ENCODE data around the gene WARS2.

WARS2 gene

DNA sequence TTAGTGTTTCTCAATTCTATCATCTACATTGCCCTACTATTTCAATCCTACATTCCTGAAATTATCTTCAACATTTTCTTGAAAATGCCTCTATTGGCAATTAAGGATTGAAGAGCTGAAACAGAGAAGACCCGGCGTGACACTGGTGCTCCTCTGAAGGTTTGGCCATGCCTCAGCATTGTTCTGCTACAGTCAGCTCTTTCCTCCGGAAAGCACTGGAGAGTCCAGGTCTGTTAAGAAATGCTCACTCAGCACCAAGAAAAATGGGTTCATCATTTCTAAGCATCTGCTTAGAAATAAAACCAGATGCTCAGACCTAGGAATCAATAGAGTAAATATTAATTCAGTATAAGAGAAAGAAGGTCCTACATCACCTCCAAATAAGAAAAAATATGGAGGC lies 58.8 kb downstream of the WARS2 start:
- DNase-seq, result no peak

DNA sequence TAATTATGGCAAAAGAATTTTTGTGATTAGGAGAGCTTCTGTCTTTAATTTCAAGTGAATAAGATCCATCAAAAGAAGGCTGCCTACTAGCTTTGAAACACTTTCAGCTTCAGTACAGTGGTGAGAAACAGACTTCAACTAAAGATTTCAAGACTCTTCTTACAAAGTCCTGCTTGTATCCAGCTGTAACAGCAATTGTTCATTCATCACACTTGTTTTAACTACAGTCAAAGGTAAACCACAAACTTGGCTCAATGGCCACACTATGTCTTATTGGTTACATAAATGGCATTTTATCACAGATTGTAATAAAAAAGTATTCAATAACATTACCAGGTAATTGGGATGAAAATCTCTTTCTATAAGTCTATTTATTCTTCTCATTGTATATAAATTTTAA lies 59.2 kb downstream of the WARS2 start:
- no peak for DNase-seq

DNA sequence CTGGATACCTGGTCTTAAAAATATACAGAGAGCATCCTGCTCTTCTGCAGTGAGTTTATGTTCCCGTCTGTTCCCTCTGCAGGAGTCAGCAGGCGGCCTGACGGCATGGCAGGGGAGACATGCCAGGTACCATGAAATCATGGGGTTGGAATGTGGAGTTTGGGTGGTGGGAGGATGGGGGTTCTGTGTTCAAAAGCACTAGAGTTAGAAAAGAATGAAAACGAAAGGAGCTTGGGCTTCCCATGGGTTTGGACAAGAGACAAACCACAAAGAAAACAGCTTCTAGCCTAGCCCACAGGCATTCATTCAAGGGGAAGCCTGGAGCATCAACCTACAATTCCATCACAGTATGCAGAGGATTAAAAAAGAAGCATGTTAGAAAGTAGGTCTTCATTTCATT lies 59.9 kb downstream of the WARS2 start:
- peak; percentile 97 for DNase-seq

- no peak for DNase-seq
Observed at GRCh38 chr1:119079881-119080280, 60.6 kb downstream of the WARS2 start.

- peak; percentile 72 for DNase-seq
Observed at GRCh38 chr1:119075614-119076013, 64.8 kb downstream of the WARS2 start.

GRCh38 chr1:119071321-119071720 lies 69.1 kb downstream of the WARS2 start:
- no peak for DNase-seq

- DNase-seq, result no peak
Observed at GRCh38 chr1:119069682-119070081, 70.8 kb downstream of the WARS2 start.

DNA sequence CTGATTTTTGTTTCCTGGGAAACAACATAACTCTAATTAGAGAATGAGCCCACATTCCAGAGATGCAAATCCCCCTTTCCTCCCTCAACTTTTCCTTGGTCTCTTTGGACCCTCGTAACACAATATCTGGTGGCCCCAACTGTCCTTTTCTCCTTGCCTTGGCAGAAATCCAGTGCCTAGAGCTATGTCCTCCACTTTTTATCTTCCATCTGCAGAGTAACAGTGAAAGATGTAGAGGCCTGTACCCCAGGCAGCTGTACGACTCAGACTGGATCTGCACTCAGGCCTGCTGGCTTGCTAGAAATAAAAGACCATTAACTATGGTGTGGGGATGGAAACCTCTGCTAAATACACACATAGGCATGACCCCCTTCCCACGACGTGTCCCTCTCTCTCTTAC lies 72.0 kb downstream of the WARS2 start:
- DNase-seq, result no peak

- no peak for DNase-seq
Observed at GRCh38 chr1:119061700-119062099, 78.8 kb downstream of the WARS2 start.

GRCh38 chr1:119055568-119055967 lies 84.9 kb downstream of the WARS2 start:
- DNase-seq, result no peak

- no peak for DNase-seq
Observed at GRCh38 chr1:119053917-119054316, 86.5 kb downstream of the WARS2 start.

DNA sequence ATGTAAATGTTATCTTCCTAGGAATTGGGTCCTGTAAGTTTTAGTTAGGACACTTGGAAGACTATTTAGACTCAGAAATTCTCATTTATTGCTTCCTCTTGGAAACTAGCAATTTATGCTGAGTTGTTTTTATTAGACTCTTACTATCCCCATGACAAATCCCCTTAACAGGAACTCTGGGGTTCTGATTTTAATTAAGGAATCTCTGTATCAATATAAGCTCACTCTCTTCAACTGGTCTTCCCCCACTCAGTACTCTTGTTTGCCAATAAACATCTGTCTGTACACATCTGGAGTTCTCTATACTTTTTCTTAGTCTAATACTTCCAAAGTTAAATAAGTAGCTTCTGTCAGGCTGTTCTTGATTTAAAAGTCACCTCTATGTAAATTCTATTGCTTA lies 88.2 kb downstream of the WARS2 start:
- no peak for DNase-seq

DNA sequence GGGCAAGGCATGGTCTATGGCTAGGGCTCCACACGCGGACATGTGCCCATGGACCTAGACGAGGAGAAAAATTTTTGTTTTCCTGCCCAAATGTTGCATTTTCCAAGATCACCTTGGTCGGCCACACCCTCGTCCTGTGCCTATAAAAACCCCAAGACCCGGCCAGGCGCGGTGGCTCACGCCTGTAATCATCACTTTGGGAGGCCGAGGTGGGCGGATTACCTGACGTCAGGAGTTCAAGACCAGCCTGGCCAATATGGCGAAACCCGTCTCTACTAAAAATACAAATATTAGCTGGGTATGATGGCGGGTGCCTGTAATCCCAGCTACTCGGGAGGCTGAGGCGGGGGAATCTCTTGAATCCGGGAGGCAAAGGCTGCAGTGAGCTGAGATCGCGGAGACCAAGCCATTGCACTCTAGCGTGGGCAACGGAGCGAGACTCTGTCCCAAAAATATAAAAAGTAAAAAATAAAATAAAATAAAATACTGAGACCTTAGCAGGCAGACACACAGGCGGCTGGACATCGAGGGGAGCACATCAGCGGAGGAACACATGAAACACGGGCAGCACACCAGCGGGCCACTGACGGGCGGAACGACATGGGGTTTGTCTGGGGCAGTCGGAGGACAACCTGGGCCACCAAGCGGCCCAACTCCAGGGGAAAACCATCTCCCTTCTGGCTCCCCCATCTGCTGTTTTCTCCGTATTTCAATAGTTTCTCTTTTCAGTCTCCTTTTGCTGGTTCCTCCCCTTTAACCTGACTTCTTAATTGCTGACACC lies 91.6 kb downstream of the WARS2 start:
- DNase-seq, result no peak

DNA sequence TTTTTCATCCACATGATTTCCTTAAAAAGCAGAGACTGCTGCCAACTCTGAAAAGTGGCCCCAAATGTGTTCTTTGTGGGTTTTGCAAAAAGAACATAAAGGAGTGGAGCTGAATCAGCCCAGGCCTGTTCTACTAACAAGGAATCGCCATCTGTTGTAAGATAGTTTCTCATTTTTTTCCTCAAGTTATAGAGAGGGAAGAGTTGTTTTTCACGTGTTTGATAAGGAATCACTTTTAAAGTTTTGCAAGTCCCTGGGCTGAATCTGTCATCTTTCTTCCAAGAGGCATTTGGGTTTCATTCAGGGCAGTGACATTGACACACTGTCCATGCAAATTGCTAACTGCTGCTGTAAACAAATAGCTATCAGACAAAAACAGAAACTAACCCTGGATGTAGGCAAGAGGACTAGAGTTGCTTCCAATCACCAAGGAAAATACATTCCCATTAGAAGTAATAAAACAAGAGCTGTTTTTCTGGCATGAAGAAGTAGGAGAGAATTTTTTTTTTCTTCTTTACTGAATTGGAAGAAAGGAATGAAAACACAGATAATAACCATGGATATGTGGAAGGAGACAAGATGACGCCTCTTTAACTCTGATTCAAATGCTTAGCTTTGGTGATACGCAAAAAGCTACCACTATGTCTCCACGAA lies 93.5 kb downstream of the WARS2 start:
- DNase-seq, result peak; percentile 56

GRCh38 chr1:119046429-119046784 lies 94.0 kb downstream of the WARS2 start:
- no peak for DNase-seq

DNA sequence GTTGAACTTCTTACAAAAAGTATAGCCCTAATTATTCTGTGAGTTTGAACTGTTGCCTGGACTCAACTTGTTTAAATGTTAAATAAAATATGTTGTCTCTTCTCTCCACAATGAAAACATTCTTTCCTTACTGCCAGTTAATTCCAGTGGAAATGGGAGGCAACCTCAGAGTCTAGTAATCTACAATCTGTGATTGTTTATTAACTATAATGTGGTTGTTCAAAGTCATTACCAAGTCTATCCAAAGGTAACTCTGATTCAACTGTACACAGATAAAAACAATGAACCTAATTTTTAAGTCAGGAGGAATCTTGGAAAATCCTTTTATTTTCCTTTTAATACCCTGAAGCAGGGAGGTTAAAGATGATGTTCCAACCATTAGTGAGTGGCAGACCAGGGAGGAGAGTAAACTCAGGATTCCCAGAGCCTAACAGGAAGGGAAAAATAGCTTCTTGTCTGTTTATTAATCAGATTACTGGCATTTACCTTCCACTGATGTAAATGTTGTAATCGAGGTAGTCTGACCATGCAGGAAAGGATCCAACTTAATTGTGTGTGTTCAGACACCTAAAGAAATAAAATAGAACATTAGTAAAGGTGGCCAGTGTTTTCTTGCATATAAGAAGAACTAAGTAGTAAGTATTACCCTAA lies 95.2 kb downstream of the WARS2 start:
- DNase-seq, result no peak

DNA sequence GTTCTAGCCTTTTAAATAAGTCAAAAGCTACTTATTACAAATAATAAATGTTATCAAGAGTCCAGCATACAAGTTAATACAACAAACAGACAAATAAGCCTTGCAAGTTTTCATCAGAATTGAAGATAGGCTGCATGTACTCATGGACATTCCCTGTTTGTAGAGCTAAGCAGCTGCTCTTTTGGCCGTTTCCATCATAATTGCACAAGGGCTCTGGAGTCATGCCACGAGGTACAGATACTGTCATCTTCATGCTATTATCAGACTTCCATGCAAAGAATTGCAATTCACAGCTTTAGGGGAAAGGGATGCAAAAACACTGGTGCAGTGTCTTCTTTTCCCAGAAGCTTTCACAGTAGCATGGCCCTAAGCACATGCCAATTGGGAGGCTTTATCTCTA lies 99.5 kb downstream of the WARS2 start:
- DNase-seq, result no peak

- no peak for DNase-seq
Observed at GRCh38 chr1:119040489-119040888, 100.0 kb downstream of the WARS2 start.

GRCh38 chr1:119038363-119038762 lies 102.1 kb downstream of the WARS2 start:
- no peak for DNase-seq

DNA sequence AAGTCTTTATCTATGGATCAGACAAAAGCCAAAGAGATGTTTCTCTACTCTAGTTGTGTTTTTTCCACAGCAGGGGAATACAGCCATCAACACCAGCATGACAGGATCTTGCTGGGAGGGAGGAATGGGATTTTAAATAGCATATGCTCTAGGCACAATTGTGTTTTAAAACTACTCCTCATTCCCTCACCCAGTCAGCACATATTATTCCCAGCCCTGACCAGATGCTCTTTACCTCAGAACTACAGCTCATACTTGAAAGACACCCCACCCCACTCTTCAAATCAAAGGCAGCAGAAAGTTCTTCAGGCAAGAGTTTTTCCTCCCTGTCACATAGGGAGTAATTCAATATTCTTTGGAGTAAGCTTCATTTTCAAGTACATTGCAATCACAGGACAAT lies 106.1 kb downstream of the WARS2 start:
- no peak for DNase-seq

DNA sequence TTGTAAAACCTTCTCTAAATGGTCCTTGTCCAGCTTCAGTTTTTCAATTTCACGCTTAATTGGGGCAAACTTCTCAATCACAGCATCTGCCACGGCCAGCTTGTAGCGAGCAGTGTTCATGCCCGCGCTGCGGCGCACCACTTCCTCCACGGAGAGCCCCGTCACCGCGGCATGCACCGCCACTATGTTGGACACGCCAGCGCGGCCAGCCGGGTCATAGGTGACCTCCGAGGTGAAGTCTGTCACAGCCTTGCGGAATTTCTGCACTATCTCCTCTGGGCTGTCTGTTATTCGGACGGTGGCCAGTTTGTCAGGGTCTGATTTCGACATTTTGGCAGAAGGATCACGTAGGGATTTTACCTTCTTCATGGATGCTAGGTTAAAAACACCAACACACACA lies 107.5 kb downstream of the WARS2 start:
- no peak for DNase-seq

DNA sequence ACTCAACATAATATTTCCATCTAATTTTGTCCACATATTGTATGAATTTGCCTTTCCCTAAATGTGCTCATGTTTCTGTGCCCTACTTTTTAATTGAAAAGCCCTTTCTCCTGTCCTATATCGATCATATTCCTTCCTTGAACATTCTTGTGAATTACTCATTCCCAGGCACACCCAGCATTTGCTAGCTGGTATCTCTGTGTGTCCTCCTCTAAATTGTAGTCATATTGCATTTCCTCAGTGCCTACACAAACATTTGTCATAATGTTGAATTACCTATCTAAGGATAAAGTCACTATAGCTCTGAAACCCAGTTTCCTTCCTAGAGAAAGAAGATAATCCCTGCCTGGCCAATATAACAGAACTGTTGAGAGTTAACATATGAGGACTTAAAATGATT lies 112.7 kb downstream of the WARS2 start:
- no peak for DNase-seq

DNA sequence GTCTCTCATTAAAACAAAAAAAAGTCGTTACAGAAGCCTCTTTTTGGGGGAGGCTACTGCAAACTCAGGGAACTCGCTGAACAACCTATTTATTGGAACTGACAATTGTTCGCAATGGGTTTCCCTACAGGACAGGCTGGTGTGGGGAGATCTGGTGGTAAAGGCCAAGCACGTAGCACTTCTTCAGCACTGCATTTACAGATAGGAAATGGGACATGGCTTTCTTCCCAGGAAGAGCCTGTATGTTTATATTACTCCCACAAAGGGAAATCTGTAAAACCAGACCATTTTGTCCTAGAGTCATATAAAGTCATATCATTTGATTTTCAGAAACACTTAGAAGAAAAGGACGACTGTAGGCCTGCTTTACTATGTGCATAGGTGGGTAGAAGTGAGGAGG lies 113.5 kb downstream of the WARS2 start:
- no peak for DNase-seq

- DNase-seq, result no peak
Observed at GRCh38 chr1:119015547-119015946, 124.9 kb downstream of the WARS2 start.

Measured in fibroblast of skin of back (primary cell).